Nephron progenitor cell (in vitro differentiated cells): Measurements from ENCODE around the gene CLTC.

Experiments
- DNase-seq: peaks from one replicate; pipeline ENCODE4 v3.0.0; 2021
- H3K27ac Mint-ChIP-seq: 2 replicates; pipeline ENCODE4 v1.8.0; 2021; ENCODE audit warnings: mild to moderate bottlenecking, moderate library complexity, mixed read lengths
- H3K27me3 Mint-ChIP-seq: 2 replicates; pipeline ENCODE4 v1.8.0; 2021; ENCODE audit warnings: mild to moderate bottlenecking, low read depth, mixed read lengths; ENCODE audit not compliant: poor library complexity
- H3K36me3 Mint-ChIP-seq: 2 replicates; pipeline ENCODE4 v1.8.0; 2021; ENCODE audit warnings: low read depth, mixed read lengths
- H3K4me1 Mint-ChIP-seq: 2 replicates; pipeline ENCODE4 v1.8.0; 2021; ENCODE audit warnings: mixed read lengths
- H3K4me3 Mint-ChIP-seq: 2 replicates; pipeline ENCODE4 v1.8.0; 2021; ENCODE audit warnings: mild to moderate bottlenecking, moderate library complexity, mixed read lengths
- H3K9me3 Mint-ChIP-seq: 2 replicates; pipeline ENCODE4 v1.8.0; 2021; ENCODE audit warnings: mild to moderate bottlenecking, moderate library complexity, mixed read lengths
- TF ChIP-seq, protein P1 (sequence below): fragments of 200-600 bp; sonication (generic); IDR thresholded peaks from 2 replicates; pipeline ENCODE4 v1.5.0; 2021; ENCODE audit warnings: antibody characterized with exemption

The CLTC gene

DNA sequence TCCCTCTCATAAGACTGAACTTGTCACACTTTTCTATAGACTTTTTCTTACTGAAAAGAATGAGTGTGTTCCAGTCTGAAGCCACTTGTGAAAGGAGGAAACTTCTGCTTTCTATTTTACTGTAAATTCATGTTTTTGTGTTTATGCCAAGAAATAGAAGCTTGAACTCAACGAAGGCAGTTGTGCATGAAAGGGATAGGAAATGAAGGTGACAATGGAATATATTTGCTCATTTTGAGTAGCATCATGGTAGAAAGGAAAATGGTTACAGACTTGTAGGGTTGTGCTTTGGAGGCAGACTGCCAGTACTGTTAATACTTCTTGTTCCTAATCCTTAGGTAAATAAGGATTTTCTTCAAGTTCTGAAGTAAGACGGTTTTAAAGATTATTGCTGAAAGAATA lies 8.1 kb downstream of the CLTC start:
- peaks cover 5% of the 10 kb centered on the region for H3K4me1 Mint-ChIP-seq
- H3K27me3 Mint-ChIP-seq = no peaks in the 10 kb centered on the region
- TF ChIP-seq, protein P1, sequence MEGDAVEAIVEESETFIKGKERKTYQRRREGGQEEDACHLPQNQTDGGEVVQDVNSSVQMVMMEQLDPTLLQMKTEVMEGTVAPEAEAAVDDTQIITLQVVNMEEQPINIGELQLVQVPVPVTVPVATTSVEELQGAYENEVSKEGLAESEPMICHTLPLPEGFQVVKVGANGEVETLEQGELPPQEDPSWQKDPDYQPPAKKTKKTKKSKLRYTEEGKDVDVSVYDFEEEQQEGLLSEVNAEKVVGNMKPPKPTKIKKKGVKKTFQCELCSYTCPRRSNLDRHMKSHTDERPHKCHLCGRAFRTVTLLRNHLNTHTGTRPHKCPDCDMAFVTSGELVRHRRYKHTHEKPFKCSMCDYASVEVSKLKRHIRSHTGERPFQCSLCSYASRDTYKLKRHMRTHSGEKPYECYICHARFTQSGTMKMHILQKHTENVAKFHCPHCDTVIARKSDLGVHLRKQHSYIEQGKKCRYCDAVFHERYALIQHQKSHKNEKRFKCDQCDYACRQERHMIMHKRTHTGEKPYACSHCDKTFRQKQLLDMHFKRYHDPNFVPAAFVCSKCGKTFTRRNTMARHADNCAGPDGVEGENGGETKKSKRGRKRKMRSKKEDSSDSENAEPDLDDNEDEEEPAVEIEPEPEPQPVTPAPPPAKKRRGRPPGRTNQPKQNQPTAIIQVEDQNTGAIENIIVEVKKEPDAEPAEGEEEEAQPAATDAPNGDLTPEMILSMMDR = no peak
- H3K4me3 Mint-ChIP-seq = no peak overlapping the region
- peaks cover 24% of the 10 kb centered on the region for H3K9me3 Mint-ChIP-seq
- no peak overlapping the region for H3K27ac Mint-ChIP-seq
- DNase-seq = no peak
- H3K36me3 Mint-ChIP-seq = peaks cover 46% of the 10 kb centered on the region

DNA sequence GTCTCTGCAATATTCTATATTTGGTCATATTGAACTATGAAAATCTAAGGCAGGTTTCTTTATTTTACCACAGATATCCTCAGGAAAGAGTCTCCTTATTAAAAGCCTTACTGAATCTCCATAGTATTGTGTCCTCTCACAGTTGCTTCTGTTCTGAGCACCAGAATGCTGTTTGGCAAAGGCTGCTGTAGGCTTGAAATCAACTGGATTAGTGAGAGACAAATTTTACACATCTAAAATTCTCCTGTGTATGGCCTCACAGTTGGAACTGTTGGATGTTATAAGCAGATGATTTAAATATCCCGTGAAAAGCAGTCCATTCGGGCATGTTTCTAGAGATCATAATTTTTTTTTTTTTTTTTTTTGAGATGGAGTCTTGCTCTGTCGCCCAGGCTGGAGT lies 9.5 kb downstream of the CLTC start:
- no peak for DNase-seq
- H3K27me3 Mint-ChIP-seq = no peaks in the 10 kb centered on the region
- no peaks in the 10 kb centered on the region for H3K4me1 Mint-ChIP-seq
- H3K36me3 Mint-ChIP-seq = peaks cover 41% of the 10 kb centered on the region
- TF ChIP-seq, protein P1 = no peak
- no peak overlapping the region for H3K4me3 Mint-ChIP-seq
- no peak overlapping the region for H3K27ac Mint-ChIP-seq
- H3K9me3 Mint-ChIP-seq = peaks cover 24% of the 10 kb centered on the region

GRCh38 chr17:59631276-59631675 lies 11.6 kb downstream of the CLTC start:
- no peak for DNase-seq
- Mint-ChIP-seq H3K4me3 (no peak overlapping the region), H3K36me3 (peaks cover 40% of the 10 kb centered on the region), H3K27me3 (no peaks in the 10 kb centered on the region), H3K9me3 (peaks cover 24% of the 10 kb centered on the region), H3K4me1 (no peaks in the 10 kb centered on the region), H3K27ac (no peak overlapping the region)
- TF ChIP-seq, protein P1 = no peak

GRCh38 chr17:59632398-59632797 lies 12.7 kb downstream of the CLTC start:
- TF ChIP-seq, protein P1 = no peak

GRCh38 chr17:59633658-59634359 lies 14.1 kb downstream of the CLTC start:
- Mint-ChIP-seq H3K27me3 (no peaks in the 10 kb centered on the region), H3K4me3 (no peak overlapping the region), H3K36me3 (peaks cover 30% of the 10 kb centered on the region), H3K27ac (no peak overlapping the region), H3K4me1 (peaks cover 5% of the 10 kb centered on the region), H3K9me3 (peaks cover 23% of the 10 kb centered on the region)
- TF ChIP-seq, protein P1 = no peak
- no peak for DNase-seq

More at GRCh38 chr17:59632398-59632797, 12.7 kb downstream of the CLTC start:
- no peak overlapping the region for H3K4me3 Mint-ChIP-seq
- H3K4me1 Mint-ChIP-seq = no peaks in the 10 kb centered on the region
- peaks cover 24% of the 10 kb centered on the region for H3K9me3 Mint-ChIP-seq
- no peaks in the 10 kb centered on the region for H3K27me3 Mint-ChIP-seq
- no peak for DNase-seq
- H3K36me3 Mint-ChIP-seq = peaks cover 40% of the 10 kb centered on the region
- no peak overlapping the region for H3K27ac Mint-ChIP-seq
